KMS-11 (cell line): ENCODE results near the gene SAMD8.

Experiments used
- H2AFZ ChIP-seq: fragments of 200-600 bp; sonication (generic); 2 replicates; pipeline ENCODE4 v1.6.1; 2016; ENCODE audit warnings: antibody characterized with exemption, mixed run types, low read depth
- H3K27ac ChIP-seq: fragments of 200-600 bp; sonication (generic); 2 replicates; pipeline ENCODE4 v1.6.1; 2016; ENCODE audit warnings: mild to moderate bottlenecking, mixed run types
- H3K27me3 ChIP-seq: fragments of 200-600 bp; sonication (generic); 2 replicates; pipeline ENCODE4 v1.6.1; 2017; ENCODE audit warnings: mild to moderate bottlenecking, low read depth, mixed run types, moderate library complexity; ENCODE audit not compliant: insufficient read depth
- H3K36me3 ChIP-seq: fragments of 200-600 bp; sonication (generic); 2 replicates; pipeline ENCODE4 v1.6.1; 2017; ENCODE audit warnings: mild to moderate bottlenecking, mixed run types; ENCODE audit not compliant: insufficient read depth
- H3K4me1 ChIP-seq: fragments of 200-600 bp; sonication (generic); 2 replicates; pipeline ENCODE4 v1.6.1; 2016; ENCODE audit warnings: mild to moderate bottlenecking, low read depth, mixed run types; ENCODE audit not compliant: poor library complexity, severe bottlenecking
- H3K4me2 ChIP-seq: fragments of 200-600 bp; sonication (generic); 2 replicates; pipeline ENCODE4 v1.7.0; 2016; ENCODE audit warnings: mild to moderate bottlenecking, mixed run types
- H3K4me3 ChIP-seq: fragments of 200-600 bp; sonication (generic); IDR thresholded peaks from 2 replicates; pipeline ENCODE4 v1.6.1; 2017; ENCODE audit warnings: low read depth, low read length, mixed read lengths; ENCODE audit not compliant: insufficient read depth
- H3K79me2 ChIP-seq: fragments of 200-600 bp; sonication (generic); 2 replicates; pipeline ENCODE4 v1.6.1; 2016; ENCODE audit warnings: low read depth, mixed run types; ENCODE audit not compliant: insufficient read depth
- H3K9ac ChIP-seq: fragments of 200-600 bp; sonication (generic); 2 replicates; pipeline ENCODE4 v1.6.1; 2016; ENCODE audit warnings: mild to moderate bottlenecking, mixed run types
- H4K20me1 ChIP-seq: fragments of 200-600 bp; sonication (generic); 2 replicates; pipeline ENCODE4 v1.6.1; 2016; ENCODE audit warnings: mild to moderate bottlenecking, mixed run types; ENCODE audit not compliant: insufficient read depth
- CTCF ChIP-seq: fragments of 200-600 bp; sonication (generic); conservative IDR thresholded peaks from 2 replicates; pipeline ENCODE4 v1.6.1; 2017; ENCODE audit warnings: low read depth, mild to moderate bottlenecking, antibody characterized with exemption, low read length, moderate library complexity, mixed read lengths

The SAMD8 gene

GRCh38 chr10:75088640-75089039 is 22.8 kb upstream of the SAMD8 start:
- Histone ChIP-seq H3K9ac (no peak overlapping the region), H2AFZ (no peak overlapping the region), H4K20me1 (no peaks in the 10 kb centered on the region), H3K4me3 (no peak overlapping the region), H3K4me2 (no peak overlapping the region), H3K27me3 (no peaks in the 10 kb centered on the region), H3K36me3 (no peaks in the 10 kb centered on the region), H3K27ac (no peak overlapping the region), H3K79me2 (no peaks in the 10 kb centered on the region), H3K4me1 (no peaks in the 10 kb centered on the region)
- no peak for TF ChIP-seq CTCF

- no peak overlapping the region for H2AFZ ChIP-seq
- no peak overlapping the region for H3K4me2 ChIP-seq
- no peak overlapping the region for H3K27ac ChIP-seq
- no peak overlapping the region for H3K9ac ChIP-seq
- no peaks in the 10 kb centered on the region for H4K20me1 ChIP-seq
- no peak for TF ChIP-seq CTCF
- H3K36me3 ChIP-seq: no peaks in the 10 kb centered on the region
- H3K27me3 ChIP-seq: no peaks in the 10 kb centered on the region
- no peaks in the 10 kb centered on the region for H3K79me2 ChIP-seq
- H3K4me1 ChIP-seq: no peaks in the 10 kb centered on the region
- H3K4me3 ChIP-seq: no peak overlapping the region
Measured at GRCh38 chr10:75089634-75090033, 21.8 kb upstream of the SAMD8 start.

- no peaks in the 10 kb centered on the region for H4K20me1 ChIP-seq
- H3K36me3 ChIP-seq: no peaks in the 10 kb centered on the region
- no peak overlapping the region for H2AFZ ChIP-seq
- H3K4me1 ChIP-seq: no peaks in the 10 kb centered on the region
- H3K79me2 ChIP-seq: no peaks in the 10 kb centered on the region
- TF ChIP-seq CTCF: no peak
- no peak overlapping the region for H3K9ac ChIP-seq
- no peak overlapping the region for H3K27ac ChIP-seq
- no peaks in the 10 kb centered on the region for H3K27me3 ChIP-seq
- H3K4me3 ChIP-seq: no peak overlapping the region
- no peak overlapping the region for H3K4me2 ChIP-seq
Measured at GRCh38 chr10:75091146-75091545, 20.3 kb upstream of the SAMD8 start.

- no peaks in the 10 kb centered on the region for H3K36me3 ChIP-seq
- no peak overlapping the region for H3K4me2 ChIP-seq
- no peak overlapping the region for H3K27ac ChIP-seq
- no peaks in the 10 kb centered on the region for H3K4me1 ChIP-seq
- no peaks in the 10 kb centered on the region for H4K20me1 ChIP-seq
- H3K9ac ChIP-seq: no peak overlapping the region
- H3K4me3 ChIP-seq: no peak overlapping the region
- TF ChIP-seq CTCF: no peak
- no peak overlapping the region for H2AFZ ChIP-seq
- no peaks in the 10 kb centered on the region for H3K27me3 ChIP-seq
- H3K79me2 ChIP-seq: no peaks in the 10 kb centered on the region
Measured at GRCh38 chr10:75094465-75094864, 17.0 kb upstream of the SAMD8 start.

- no peaks in the 10 kb centered on the region for H3K4me1 ChIP-seq
- H3K36me3 ChIP-seq: no peaks in the 10 kb centered on the region
- no peak overlapping the region for H3K4me2 ChIP-seq
- H3K27ac ChIP-seq: no peak overlapping the region
- H3K79me2 ChIP-seq: no peaks in the 10 kb centered on the region
- no peak for TF ChIP-seq CTCF
- H2AFZ ChIP-seq: no peak overlapping the region
- H3K9ac ChIP-seq: no peak overlapping the region
- H3K27me3 ChIP-seq: no peaks in the 10 kb centered on the region
- no peaks in the 10 kb centered on the region for H4K20me1 ChIP-seq
- no peak overlapping the region for H3K4me3 ChIP-seq
Measured at GRCh38 chr10:75095631-75096030, 15.8 kb upstream of the SAMD8 start.
